HFF-Myc (cell line): ENCODE results near the gene CCR6.

Experiments
- DNase-seq: peaks from one replicate; pipeline ENCODE4 v3.0.0-alpha.2; 2011; ENCODE audit warnings: low read depth; ENCODE audit errors: extremely low read depth
- H3K4me3 ChIP-seq: replicated peaks from 2 replicates; pipeline ENCODE4 v1.5.1; 2011; ENCODE audit warnings: low read depth, mild to moderate bottlenecking, control low read depth, low read length
- TF ChIP-seq, protein P1 (sequence below): IDR thresholded peaks from 2 replicates; pipeline ENCODE4 v1.5.1; 2012; ENCODE audit warnings: mild to moderate bottlenecking, low read depth, low read length, control low read depth; ENCODE audit errors: missing control alignments

Gene CCR6

DNA sequence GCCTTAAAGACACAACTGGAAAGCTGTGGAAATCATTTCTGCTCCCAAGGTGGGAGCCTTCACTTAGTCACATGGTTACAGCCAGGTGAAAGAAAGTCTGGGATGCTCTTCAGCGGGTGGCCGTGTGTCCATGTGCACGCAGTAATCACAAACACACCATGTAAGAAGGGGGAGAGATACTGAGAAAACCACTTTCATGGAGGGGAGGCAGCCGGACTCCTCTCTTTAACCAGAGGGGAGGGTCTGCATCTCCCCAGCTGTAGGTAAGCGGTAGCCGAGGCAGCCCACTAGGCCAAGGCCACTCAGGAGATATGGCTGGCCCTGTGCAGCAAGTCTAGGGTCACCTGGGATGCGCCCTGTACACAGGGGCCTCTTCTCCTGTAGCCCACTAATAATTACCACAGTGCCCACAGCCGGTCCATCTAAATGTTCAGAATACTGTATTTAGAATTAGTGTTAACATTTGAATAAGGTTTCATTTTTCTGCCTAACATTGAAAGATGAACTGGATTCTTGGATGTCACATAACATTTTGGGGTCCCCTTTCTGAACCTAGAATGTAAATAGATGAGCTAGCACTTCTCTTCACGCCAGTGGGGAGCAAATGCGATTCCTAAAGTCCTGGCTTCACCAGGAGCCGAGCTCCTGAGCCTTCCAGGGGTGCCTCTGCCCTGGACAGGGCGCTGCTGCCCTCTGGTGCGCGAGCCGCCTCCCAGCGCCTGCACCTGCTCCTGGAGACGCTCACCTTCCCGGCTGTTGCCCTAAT is 19.0 kb downstream of the CCR6 start:
- TF ChIP-seq, protein P1, sequence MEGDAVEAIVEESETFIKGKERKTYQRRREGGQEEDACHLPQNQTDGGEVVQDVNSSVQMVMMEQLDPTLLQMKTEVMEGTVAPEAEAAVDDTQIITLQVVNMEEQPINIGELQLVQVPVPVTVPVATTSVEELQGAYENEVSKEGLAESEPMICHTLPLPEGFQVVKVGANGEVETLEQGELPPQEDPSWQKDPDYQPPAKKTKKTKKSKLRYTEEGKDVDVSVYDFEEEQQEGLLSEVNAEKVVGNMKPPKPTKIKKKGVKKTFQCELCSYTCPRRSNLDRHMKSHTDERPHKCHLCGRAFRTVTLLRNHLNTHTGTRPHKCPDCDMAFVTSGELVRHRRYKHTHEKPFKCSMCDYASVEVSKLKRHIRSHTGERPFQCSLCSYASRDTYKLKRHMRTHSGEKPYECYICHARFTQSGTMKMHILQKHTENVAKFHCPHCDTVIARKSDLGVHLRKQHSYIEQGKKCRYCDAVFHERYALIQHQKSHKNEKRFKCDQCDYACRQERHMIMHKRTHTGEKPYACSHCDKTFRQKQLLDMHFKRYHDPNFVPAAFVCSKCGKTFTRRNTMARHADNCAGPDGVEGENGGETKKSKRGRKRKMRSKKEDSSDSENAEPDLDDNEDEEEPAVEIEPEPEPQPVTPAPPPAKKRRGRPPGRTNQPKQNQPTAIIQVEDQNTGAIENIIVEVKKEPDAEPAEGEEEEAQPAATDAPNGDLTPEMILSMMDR = peak; percentile 57
- DNase-seq = no peak

DNA sequence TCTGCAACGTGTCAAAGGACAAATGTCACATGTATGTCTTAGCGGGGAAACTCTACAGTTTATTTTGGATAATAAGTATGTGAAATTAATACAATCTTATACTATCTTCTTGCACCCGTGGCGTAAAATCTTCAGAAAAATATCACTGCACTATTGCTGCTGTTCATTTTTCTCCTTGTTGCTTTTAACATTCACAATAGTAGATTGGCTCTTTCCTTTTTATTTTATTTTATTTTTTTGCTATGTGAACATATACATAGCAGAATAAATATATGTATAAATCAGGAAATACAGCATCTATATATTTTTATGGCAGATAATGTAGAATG is 19.5 kb downstream of the CCR6 start:
- no peak for DNase-seq
- TF ChIP-seq, protein P1 = no peak
- no peak overlapping the region for H3K4me3 ChIP-seq

More for the DNA sequence above, 19.0 kb downstream of the CCR6 start:
- no peak overlapping the region for H3K4me3 ChIP-seq

DNA sequence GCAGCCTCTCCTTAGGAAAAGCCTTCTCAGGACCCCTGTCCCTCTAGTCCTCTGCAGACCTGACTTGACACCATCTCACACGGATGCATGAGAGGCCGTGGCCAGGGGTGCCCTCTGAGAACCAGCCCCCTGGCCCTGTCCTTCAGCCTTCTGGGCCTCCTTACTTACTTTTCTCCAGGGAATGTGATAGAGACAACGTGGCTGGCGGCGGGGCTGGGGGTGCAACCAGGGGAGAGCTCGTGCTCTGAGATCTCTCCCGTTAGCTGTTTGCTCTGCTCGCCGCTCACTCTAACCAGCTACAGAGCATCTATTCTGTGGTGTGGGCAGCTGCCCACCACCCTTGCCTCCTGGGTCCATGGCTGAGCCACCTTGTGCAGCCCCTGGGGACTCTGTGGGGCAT is 20.1 kb downstream of the CCR6 start:
- no peak for DNase-seq
- no peak overlapping the region for H3K4me3 ChIP-seq
- TF ChIP-seq, protein P1 = no peak

DNA sequence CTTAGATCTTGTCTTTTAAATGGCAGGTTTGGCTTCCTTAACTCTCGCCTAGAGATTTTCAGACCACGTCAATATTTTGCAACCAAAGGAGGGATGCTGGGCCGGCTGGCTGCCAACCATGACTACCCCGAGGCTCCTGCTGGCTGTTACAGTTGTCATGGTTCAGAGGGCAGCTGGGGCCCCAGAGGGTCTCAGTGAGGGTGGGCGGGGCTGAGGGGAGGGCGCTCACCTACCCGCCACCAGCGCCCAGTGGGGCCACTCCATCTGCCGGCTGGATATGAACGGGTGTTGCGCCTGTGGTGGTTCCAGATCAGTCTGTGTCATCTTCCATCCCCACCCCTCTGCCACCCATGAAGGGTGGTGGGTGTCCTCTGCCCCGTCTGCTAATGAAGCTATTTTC is 22.6 kb downstream of the CCR6 start:
- no peak overlapping the region for H3K4me3 ChIP-seq
- TF ChIP-seq, protein P1 = no peak
- DNase-seq = no peak

DNA sequence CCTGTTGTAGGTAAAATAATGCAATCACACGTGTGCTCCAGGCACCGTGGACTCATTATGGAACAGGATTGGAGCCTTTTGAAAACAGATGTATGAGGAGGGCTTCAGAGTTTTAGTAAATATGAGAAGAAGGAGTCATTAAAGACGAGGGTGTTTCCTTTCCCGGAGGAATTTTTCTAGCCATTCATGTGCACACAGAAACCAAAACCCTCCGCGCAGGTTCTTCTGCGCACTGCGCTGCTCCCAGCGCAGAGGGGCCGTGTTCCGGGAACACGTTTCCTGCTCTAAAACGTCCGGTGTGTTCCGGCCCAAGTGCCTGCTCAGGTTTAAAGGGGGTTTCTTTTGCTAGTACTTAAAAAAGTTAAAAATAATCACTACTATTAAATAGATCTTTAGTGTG is 23.2 kb downstream of the CCR6 start:
- TF ChIP-seq, protein P1 = no peak
- no peak overlapping the region for H3K4me3 ChIP-seq

DNA sequence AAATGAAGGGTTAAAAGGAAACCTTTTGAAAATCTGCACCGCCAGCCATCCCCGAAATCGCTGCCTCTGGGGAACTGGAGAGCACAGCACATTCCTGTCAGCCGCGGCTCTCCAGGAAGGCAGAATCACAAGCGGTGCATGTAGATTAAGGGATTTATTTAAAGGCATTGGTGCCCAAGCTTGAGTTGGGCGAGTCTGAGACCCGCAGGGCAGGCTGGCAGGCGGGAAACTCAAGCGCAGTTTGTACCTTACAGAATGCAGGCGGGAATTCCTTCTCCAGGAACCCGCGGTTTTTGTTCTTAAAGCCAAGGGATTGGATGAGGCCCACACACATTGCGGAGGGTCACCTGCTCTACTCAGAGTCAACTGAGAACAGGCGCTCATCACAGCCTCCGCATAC is 24.1 kb downstream of the CCR6 start:
- no peak for DNase-seq
- H3K4me3 ChIP-seq = no peak overlapping the region
- TF ChIP-seq, protein P1 = no peak

More for the DNA sequence above, 23.2 kb downstream of the CCR6 start:
- DNase-seq = no peak

DNA sequence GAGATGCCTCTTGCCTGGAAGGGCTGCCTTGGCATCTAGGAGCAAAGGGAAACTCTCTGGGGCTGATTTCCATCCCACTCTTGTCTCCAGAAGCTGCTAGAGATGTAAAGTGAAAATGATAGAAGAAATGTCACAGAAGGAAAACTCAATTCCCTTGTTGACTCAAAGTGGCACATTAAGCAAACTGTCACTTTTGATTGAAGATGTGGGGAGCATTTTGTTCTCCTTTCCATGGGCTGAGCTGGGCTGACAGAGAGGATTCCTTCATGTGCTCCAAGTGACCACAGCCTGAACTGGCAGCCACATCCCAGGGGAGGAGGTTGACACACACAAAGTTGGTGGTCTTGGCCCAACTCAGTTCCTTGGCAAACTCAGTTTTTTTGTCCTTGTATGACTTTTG is 25.1 kb downstream of the CCR6 start:
- TF ChIP-seq, protein P1 = no peak
- H3K4me3 ChIP-seq = no peak overlapping the region
- DNase-seq = no peak
